HG03521 (cell line): ENCODE data around the gene ASCC2.
"Not testable (repeated sequence)": the region's sequence is repeated elsewhere in the genome, so short reads cannot be mapped to it uniquely, and the experiment has no call there.

Source experiments
- ATAC-seq: cut with Tn5 transposase; IDR thresholded peaks from one replicate; pipeline ENCODE4 v1.9.1; 2021; ENCODE audit warnings: mild to moderate bottlenecking, moderate library complexity; ENCODE audit not compliant: unreplicated experiment

The ASCC2 gene

GRCh38 chr22:29859030-29859429, 21.0 kb upstream of the ASCC2 start:
- ATAC-seq: not testable (repeated sequence)

GRCh38 chr22:29856496-29856895, 18.4 kb upstream of the ASCC2 start:
- ATAC-seq: no peak

- ATAC-seq: no peak
Observed at GRCh38 chr22:29855611-29856181, 17.6 kb upstream of the ASCC2 start.

GRCh38 chr22:29854432-29854831, 16.4 kb upstream of the ASCC2 start:
- no peak for ATAC-seq

DNA sequence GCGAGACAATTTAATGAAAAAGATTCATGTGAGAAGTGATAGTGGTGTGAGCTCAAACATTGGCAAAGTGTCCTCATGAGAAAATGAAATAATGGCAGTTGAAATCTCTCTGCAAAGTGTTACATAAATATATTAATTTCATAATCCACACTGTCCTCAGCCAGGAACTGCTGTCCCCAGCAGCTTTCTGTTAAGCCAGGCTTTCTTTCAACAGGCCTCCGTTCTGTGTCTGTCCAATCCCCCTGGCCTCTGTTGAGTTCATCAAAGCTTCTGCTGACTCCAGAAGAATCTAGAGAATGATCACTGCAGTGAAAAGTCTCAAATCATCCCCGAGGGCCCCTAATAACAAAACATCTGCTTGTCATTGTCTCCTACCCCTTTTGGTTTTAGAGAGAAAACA, 10.0 kb upstream of the ASCC2 start:
- ATAC-seq: no peak

GRCh38 chr22:29846290-29846689, 8.2 kb upstream of the ASCC2 start:
- no peak for ATAC-seq

- no peak for ATAC-seq
Observed at GRCh38 chr22:29842740-29843139, 4.7 kb upstream of the ASCC2 start.

DNA sequence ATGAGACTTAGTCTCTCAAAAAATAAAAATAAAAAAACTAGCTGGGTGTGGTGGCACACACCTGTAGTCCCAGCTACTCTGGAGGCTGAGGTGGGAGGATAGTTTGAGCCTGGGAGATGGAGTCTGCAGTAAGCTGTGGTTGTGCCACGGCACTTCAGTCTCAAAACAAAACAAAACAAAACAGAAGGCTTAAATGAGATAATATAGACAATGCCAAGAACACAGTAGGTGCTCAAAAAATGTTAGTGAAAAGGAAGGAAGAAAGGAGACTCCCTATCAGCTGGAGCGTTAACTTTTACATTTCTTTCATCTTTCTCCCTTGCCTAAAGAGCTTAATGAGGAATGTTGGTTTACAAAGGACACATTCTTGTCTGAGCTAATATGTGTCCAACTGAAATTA, 4.1 kb upstream of the ASCC2 start:
- ATAC-seq: no peak

DNA sequence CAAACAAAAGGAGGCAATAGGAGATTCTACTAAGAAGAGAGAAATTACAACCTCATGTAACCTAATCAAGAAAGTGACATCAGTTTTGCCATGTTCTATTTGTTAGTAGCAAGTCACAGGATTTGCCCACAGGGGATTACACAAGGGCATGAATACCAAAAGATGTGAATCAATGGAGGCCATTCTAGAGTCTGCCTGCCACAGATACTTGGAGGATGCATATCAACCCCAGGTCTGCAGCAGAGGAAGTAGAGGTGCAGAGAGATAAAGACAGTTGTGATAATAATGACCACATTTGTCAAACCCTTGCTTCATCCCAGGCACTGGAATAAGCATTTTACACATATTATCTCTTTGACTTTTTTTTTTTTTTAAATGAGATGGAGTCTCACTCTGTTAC, 2.4 kb upstream of the ASCC2 start:
- no peak for ATAC-seq

DNA sequence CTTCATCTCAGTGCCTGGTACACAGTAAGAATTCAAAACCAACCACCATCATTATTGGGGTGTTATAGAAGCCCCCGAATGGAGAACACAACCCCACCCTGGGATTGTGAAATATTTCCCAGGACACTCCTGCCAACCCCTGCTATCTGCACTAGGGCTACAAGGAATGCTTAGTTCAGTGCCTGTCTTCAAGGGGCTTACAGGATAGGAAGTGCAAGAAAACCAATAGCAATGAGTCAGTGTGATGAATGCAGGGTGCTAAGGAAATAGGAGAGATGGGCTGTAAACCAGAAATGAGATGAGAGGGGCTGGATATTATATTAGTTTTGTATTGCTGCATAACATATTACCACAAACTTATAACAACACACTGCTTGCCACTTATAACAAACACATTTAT, 965 bp upstream of the ASCC2 start:
- no peak for ATAC-seq

DNA sequence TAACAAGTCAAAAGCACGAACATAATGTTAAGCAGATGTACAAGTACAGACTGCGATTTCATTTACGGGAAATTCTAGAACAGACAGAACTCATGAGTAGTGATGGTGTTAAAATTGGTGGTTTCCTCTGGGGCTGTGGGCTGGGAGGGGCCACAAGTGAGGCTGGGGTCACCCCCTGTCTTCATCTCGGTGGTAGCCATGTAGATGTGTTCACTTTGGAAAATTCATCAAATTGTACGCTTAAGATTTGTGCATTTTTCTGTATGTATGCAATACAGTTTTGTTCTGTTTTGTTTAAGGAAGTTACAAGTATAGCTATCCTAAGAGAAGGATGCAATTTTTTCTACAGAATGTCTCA, 504 bp upstream of the ASCC2 start:
- no peak for ATAC-seq

DNA sequence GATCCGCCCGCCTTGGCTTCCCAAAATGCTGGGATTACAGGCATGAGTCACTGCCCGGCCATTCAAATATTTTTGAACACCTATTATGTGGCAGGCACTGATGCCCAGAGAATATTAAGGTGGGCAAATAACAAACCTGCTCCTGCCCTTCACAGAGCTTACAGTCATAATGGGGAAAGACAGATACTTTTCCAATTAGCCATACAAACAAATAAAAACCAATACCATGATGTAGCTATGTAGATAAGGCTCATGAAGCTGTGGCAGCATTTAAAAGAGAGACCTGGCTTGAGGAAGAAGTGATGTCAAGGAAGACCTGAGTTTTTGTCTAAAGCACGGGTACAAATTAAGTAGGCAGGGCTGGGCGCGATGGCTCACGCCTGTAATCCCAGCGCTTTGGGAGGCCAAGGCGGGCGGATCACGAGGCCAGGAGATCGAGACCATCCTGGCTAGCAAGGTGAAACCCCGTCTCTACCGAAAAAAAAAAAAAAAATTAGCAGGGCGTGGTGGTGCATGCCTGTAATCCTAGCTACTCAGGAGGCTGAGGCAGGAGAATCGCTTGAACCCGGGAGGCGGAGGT, 1.2 kb downstream of the ASCC2 start:
- ATAC-seq: not testable (repeated sequence)

- ATAC-seq: no peak
Observed at GRCh38 chr22:29834046-29834445, 4.0 kb downstream of the ASCC2 start.

GRCh38 chr22:29833392-29833965, 4.6 kb downstream of the ASCC2 start:
- no peak for ATAC-seq

DNA sequence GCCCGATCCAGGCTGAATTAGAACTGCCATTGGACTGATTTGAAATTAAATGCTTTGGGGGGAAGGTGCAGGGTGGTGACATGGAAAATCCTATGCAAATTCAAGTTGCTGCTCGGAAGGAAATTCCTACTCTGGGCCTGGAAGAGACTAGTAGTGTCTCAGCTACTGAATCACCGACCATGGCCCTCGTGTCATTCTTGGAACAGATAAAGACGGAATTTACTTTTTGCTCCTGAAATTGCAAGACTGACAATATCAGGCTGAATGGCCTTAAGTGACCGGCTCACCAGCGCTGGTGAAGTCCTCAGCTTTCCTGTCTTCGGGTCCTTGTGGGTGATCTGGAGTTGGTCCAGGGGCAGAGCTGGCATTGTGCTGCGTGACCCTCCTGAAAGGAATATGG, 6.1 kb downstream of the ASCC2 start:
- ATAC-seq: no peak

DNA sequence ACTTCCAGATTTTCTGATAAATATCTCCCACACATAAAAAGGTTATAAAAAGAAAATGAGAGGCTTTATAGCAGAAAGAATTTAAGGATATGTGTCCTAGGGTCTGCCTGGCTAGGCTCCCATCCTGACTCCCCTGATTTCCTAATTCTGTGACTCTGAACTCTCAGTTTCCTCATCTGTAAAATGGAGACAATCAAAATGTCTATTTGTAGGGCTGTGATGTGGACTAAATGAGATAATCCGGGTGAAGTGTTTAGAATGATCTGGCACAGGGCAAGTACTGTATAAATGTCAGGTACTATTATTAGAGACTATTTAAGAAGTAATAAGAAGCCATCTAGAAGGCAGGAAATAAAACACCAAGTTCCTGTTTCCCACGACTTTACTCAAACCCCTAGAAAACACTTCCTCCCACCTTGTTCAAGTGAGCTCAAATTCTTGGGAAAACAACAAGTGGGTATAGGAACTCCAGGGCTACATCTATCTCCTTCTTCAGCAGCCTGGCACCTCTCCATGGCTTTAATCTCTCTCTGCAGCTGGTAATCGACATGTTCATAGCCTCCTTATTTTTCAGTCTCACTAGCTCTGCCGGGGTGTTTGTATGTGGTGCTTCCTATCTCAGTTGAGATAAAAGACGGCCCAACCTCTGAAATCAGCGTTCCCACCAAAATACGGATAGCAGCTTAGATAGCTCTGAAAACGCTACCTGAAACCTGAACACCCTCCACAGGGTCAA, 6.7 kb downstream of the ASCC2 start:
- no peak for ATAC-seq

- ATAC-seq: no peak
Observed at GRCh38 chr22:29830585-29830984, 7.5 kb downstream of the ASCC2 start.

GRCh38 chr22:29827726-29828125, 10.3 kb downstream of the ASCC2 start:
- not testable (repeated sequence) for ATAC-seq

DNA sequence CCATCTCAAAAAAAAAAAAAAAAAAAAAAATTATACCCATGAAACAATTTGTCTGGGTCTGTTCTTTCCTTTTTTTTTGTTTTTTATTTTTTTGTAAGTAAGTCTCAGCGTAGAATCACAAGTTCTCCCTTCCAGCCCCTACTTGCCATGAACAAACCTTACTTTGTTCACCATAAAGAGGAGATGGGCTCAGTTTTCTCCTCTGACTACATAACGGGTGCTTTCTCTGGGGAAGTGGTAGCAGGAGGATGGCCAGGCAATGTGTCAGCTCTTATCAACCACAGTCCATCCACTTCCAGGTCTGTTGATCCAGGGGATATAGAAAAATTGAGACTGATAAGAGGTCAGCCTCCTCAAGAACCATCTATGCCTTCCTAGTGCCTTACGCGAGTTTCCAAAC, 11.0 kb downstream of the ASCC2 start:
- no peak for ATAC-seq

DNA sequence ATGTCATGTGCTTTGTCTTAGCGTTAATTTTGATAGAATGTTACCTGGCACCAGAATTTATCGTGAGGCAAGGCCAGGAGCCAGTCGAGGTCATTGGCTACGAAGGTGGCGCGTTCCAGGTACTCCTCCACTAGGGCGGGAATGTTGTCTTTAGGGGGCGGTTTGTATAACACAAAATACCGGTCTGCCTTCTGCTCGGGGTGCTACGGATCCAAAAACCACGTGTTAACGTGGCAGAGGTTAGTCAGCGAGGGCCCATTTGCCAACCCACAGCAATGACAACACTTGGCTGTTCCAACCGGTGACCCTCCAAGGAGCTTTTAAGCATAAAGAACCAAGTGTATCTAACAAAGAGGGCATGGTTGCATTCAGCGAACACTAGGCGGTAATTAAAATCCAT, 12.5 kb downstream of the ASCC2 start:
- no peak for ATAC-seq

DNA sequence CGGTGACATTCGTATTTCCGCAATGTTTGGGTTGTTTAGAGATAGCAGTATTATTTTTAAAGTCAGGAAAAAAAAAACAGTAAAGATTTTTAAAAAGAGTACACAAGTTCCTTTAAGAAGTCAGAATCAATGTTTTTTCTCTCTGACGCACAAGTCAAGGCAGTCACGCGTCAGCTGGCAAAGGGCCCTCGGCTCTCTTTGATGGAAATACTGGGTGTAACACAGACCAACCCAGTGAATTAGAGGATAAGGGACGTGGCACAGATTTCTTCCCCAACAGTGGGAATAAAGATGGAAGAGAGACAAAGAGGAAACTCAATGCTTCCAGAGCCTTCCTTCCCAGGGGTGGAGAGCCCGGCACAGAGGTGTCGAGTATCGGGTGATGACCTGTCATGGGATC, 13.4 kb downstream of the ASCC2 start:
- no peak for ATAC-seq

GRCh38 chr22:29821291-29822016, 16.6 kb downstream of the ASCC2 start:
- ATAC-seq: no peak
